Hepatocyte (in vitro differentiated cells): ENCODE measurements around the gene DCBLD1. TPM values are rescaled to one million over a fixed set of nuclear protein-coding genes. Genes with fewer than 3 reads are reported as not detected.

Source experiments
- DNase-seq: peaks from one replicate; pipeline ENCODE4 v3.0.0-alpha.2; 2016; ENCODE audit warnings: low spot score
- H2AFZ ChIP-seq: fragments of 200-600 bp; sonication (generic); 2 replicates; pipeline ENCODE4 v1.6.0; 2016; ENCODE audit warnings: antibody characterized with exemption, mild to moderate bottlenecking
- H3K27ac ChIP-seq: fragments of 200-600 bp; sonication (generic); 2 replicates; pipeline ENCODE4 v1.5.1; 2016; ENCODE audit warnings: mild to moderate bottlenecking
- H3K27me3 ChIP-seq: fragments of 200-600 bp; sonication (generic); 2 replicates; pipeline ENCODE4 v1.6.1; 2016
- H3K36me3 ChIP-seq: fragments of 200-600 bp; sonication (generic); replicated peaks from 2 replicates; pipeline ENCODE4 v1.5.1; 2016; ENCODE audit warnings: low read depth; ENCODE audit not compliant: insufficient read depth
- H3K4me1 ChIP-seq: fragments of 200-600 bp; sonication (generic); 2 replicates; pipeline ENCODE4 v1.5.1; 2016; ENCODE audit warnings: mild to moderate bottlenecking, moderate library complexity; ENCODE audit not compliant: insufficient read depth
- H3K4me2 ChIP-seq: fragments of 200-600 bp; sonication (generic); 2 replicates; pipeline ENCODE4 v1.6.0; 2016
- H3K4me3 ChIP-seq: fragments of 200-600 bp; sonication (generic); 2 replicates; pipeline ENCODE4 v1.5.1; 2016; ENCODE audit warnings: mild to moderate bottlenecking
- H3K79me2 ChIP-seq: fragments of 200-600 bp; sonication (generic); 2 replicates; pipeline ENCODE4 v1.6.0; 2017; ENCODE audit warnings: mild to moderate bottlenecking
- H3K9me2 ChIP-seq: fragments of 200-600 bp; sonication (generic); replicated peaks from 2 replicates; pipeline ENCODE4 v1.6.0; 2017; ENCODE audit warnings: mild to moderate bottlenecking; ENCODE audit not compliant: insufficient read depth
- H3K9me3 ChIP-seq: fragments of 200-600 bp; sonication (generic); 2 replicates; pipeline ENCODE4 v1.5.1; 2016; ENCODE audit warnings: low read depth, mild to moderate bottlenecking
- H4K20me1 ChIP-seq: fragments of 200-600 bp; sonication (generic); 2 replicates; pipeline ENCODE4 v1.6.0; 2016; ENCODE audit warnings: mild to moderate bottlenecking; ENCODE audit not compliant: insufficient read depth, poor library complexity, severe bottlenecking
- EZH2 ChIP-seq: fragments of 200-600 bp; sonication (generic); IDR thresholded peaks from 2 replicates; pipeline ENCODE4 v1.6.1; 2016; ENCODE audit warnings: antibody characterized with exemption, mild to moderate bottlenecking, borderline replicate concordance
- EZH2phosphoT487 ChIP-seq: fragments of 200-600 bp; sonication (generic); IDR thresholded peaks from one replicate; pipeline ENCODE4 v1.6.1; 2018; ENCODE audit warnings: antibody characterized with exemption, mild to moderate bottlenecking, low read depth, moderate library complexity; ENCODE audit not compliant: unreplicated experiment, severe bottlenecking
- WGBS: methylation state at CpG from one replicate; pipeline ENCODE4 v1.1.6; 2016; ENCODE audit warnings: low lambda C conversion rate; ENCODE audit errors: missing lambda C conversion rate; 5-methylcytosine and 5-hydroxymethylcytosine counted together
- polyA plus RNA-seq: library from polyadenylated mRNA; unstranded; fragments of >200 nt; fragmentation: Nextera tagmentation; extraction: Ambion mirVana; gene quantifications from 2 replicates; pipeline ENCODE4 v1.2.1, GENCODE V29; 2016
- total RNA-seq: library from RNA; depleted of rRNA; stranded (reverse); fragments of >200 nt; gene quantifications from 2 replicates; pipeline ENCODE4 v1.2.3, GENCODE V29; 2014
- TF ChIP-seq, protein P1 (sequence below): fragments of 200-600 bp; sonication (generic); IDR thresholded peaks from 2 replicates; pipeline ENCODE4 v1.5.1; 2016; ENCODE audit warnings: antibody characterized with exemption, mild to moderate bottlenecking; ENCODE audit not compliant: poor library complexity

The DCBLD1 gene
- total and polyA plus RNA-seq, 2 experiments from 2014 or later = 18.9 to 23.8 TPM

DNA sequence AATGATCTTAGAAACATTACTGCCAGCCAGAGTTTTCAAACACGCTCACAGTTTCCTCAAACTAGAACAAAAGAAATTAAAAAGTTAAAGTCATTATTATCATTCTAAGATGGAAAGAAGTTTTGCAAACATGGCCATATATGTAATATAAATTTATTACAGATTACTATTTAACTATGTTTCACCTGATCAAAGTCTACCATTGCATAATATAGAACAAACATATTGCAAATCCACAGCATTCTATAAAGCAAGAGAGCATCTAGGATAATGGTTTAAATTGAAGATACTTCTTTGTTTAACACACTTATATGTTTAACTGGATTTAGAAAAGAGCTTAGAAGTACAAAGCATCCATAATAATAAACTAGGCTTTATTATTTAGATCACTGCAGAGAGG is 26.2 kb upstream of the DCBLD1 start:
- no peaks in the 10 kb centered on the region for H4K20me1 ChIP-seq
- peak overlapping the region; percentile 65 for H3K4me2 ChIP-seq
- peaks cover 4% of the 10 kb centered on the region for H3K4me1 ChIP-seq
- H2AFZ ChIP-seq = no peak overlapping the region
- H3K9me3 ChIP-seq = no peaks in the 10 kb centered on the region
- H3K27ac ChIP-seq = no peak overlapping the region
- H3K9me2 ChIP-seq = no peaks in the 10 kb centered on the region
- no peak overlapping the region for H3K4me3 ChIP-seq
- DNase-seq = no peak
- no peak for TF ChIP-seq EZH2
- no peak for TF ChIP-seq EZH2phosphoT487
- TF ChIP-seq, protein P1, sequence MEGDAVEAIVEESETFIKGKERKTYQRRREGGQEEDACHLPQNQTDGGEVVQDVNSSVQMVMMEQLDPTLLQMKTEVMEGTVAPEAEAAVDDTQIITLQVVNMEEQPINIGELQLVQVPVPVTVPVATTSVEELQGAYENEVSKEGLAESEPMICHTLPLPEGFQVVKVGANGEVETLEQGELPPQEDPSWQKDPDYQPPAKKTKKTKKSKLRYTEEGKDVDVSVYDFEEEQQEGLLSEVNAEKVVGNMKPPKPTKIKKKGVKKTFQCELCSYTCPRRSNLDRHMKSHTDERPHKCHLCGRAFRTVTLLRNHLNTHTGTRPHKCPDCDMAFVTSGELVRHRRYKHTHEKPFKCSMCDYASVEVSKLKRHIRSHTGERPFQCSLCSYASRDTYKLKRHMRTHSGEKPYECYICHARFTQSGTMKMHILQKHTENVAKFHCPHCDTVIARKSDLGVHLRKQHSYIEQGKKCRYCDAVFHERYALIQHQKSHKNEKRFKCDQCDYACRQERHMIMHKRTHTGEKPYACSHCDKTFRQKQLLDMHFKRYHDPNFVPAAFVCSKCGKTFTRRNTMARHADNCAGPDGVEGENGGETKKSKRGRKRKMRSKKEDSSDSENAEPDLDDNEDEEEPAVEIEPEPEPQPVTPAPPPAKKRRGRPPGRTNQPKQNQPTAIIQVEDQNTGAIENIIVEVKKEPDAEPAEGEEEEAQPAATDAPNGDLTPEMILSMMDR = no peak
- H3K27me3 ChIP-seq = no peaks in the 10 kb centered on the region
- H3K79me2 ChIP-seq = no peaks in the 10 kb centered on the region
- H3K36me3 ChIP-seq = no peaks in the 10 kb centered on the region
- 77% methylated on average over 1 of the region's 1 CpG for WGBS

DNA sequence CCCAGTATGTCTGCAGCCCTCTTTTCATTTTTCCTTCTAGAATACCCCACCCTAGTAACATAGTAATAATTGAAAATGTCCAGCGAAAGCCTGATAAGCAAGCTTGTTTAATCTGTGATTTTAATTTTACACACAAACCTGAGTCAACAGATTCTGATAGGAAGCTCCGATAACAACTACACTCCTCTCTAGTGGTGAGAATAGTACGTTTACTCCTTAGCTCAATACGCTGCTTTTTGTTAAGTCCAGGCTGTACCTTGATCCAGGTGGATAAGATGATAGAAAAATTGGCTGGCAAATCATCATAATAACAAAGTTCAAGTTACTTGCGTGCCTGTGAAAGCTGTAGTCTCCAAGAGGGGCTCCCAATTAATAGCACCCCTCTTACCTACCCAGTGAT is 25.5 kb upstream of the DCBLD1 start:
- Histone ChIP-seq H3K4me1 (no peaks in the 10 kb centered on the region), H3K9me3 (no peaks in the 10 kb centered on the region), H2AFZ (no peak overlapping the region), H3K9me2 (no peaks in the 10 kb centered on the region), H3K27ac (peak overlapping the region; percentile 58), H3K4me2 (peak overlapping the region; percentile 65), H3K27me3 (no peaks in the 10 kb centered on the region), H3K36me3 (no peaks in the 10 kb centered on the region), H4K20me1 (no peaks in the 10 kb centered on the region), H3K4me3 (no peak overlapping the region), H3K79me2 (no peaks in the 10 kb centered on the region)
- DNase-seq = no peak
- 54% methylated on average over 5 of the region's 5 CpGs for WGBS
- TF ChIP-seq EZH2 (no peak), EZH2phosphoT487 (no peak)
- TF ChIP-seq, protein P1 = no peak

DNA sequence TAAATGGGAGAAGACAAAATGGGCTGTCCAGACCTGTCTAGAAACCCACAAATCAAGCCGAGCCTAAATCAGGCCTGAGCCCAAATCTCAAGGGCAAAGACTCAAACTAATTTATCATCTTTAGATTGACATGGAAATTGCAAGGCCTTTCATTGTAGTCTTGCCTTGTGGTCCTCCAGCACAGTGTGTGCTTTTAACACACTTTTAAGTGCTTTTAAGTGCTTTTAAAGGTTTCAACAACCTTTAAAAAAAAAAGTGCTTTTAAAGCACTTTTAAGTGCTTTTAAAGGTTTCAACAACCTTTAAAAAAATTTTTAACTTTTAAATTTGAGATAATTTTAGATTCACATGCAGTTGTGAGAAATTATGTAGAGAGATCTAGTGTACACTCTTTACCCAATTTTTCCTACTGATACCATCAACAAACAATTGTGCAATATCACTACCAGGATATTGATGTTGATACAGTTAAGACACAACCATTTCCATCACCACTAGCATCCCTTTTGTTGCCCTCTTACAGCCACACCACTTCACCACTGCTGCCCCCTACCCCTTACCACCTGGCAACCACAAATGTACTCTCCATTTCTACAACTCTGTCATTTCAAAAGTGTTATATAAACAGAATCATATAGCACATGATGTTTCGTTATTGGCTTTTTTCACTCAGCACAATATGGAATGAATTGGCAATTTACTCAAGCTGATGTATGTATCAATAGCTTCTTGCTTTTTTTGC is 23.1 kb upstream of the DCBLD1 start:
- Histone ChIP-seq H3K4me2 (no peak overlapping the region), H3K79me2 (no peaks in the 10 kb centered on the region), H3K9me3 (no peaks in the 10 kb centered on the region), H4K20me1 (no peaks in the 10 kb centered on the region), H3K36me3 (no peaks in the 10 kb centered on the region), H2AFZ (no peak overlapping the region), H3K27me3 (no peaks in the 10 kb centered on the region), H3K4me3 (no peak overlapping the region), H3K27ac (no peak overlapping the region), H3K9me2 (no peaks in the 10 kb centered on the region), H3K4me1 (no peaks in the 10 kb centered on the region)
- DNase-seq = no peak
- 78% methylated on average over 2 of the region's 2 CpGs for WGBS
- TF ChIP-seq EZH2phosphoT487 = no peak
- TF ChIP-seq, protein P1 = no peak
- TF ChIP-seq EZH2 = no peak
